H1 (cell line): ENCODE data around the gene MBP. TPM values are rescaled to one million over a fixed set of nuclear protein-coding genes. Genes with fewer than 3 reads are reported as not detected.

Experiments used
- NANOG ChIP-seq: IDR thresholded peaks from 2 replicates; pipeline ENCODE4 v1.6.1; 2011; ENCODE audit warnings: low read length, low read depth, mild to moderate bottlenecking, inconsistent platforms; ENCODE audit not compliant: insufficient read depth, poor library complexity, severe bottlenecking
- polyA plus RNA-seq, 7 experiments: library from polyadenylated mRNA; depleted of rRNA in 3 of 7; stranded (reverse) in 5 of 7; unstranded in 2 of 7; fragments of >200 nt in 5 of 7; fragments of 200-250 nt in 2 of 7; gene quantifications; 1 replicate in 5 of 7; 2 replicates in 1 of 7; 4 replicates in 1 of 7; pipeline versions ENCODE4 v1.2.1 to v1.2.3, GENCODE V29; 2011 to 2013; ENCODE audit warnings: missing spikeins in 2 of 7, mixed read lengths in 2 of 7
- total RNA-seq: library from RNA; stranded (reverse); fragmentation: NEBNext Ultra II Directional; extraction: Animal tissue kit (Norgen Biotek cat#: 25700); gene quantifications from 2 replicates; pipeline ENCODE4 v1.2.1, GENCODE V29; 2021

The MBP gene
- total and polyA plus RNA-seq, 2 of the 8 experiments (the other 6 are each of a cell fraction or from before 2014, with no cell fraction given): 7.7 to 19.2 TPM

- TF ChIP-seq NANOG: no peak
Measured at GRCh38 chr18:77136076-77136718, 3.6 kb upstream of the MBP start (continued).
